GM23338 (cell line): ENCODE data around the gene GRIN2A. TPM values are rescaled to one million over a fixed set of nuclear protein-coding genes. Genes with fewer than 3 reads are reported as not detected.

Source experiments
- ATAC-seq: fragments of 200-7000 bp; cut with Tn5 transposase; 3 replicates; pipeline ENCODE4 v1.9.1; 2020
- DNase-seq: peaks from one replicate; pipeline ENCODE4 v3.0.0-alpha.2; 2015; ENCODE audit warnings: low spot score
- H2AFZ ChIP-seq: fragments of 200-600 bp; sonication (generic); 2 replicates; pipeline ENCODE4 v1.8.0; 2016; ENCODE audit warnings: antibody characterized with exemption, mild to moderate bottlenecking, moderate library complexity
- H3F3A ChIP-seq: fragments of 200-600 bp; sonication (generic); replicated peaks from 2 replicates; pipeline ENCODE4 v1.8.0; 2017; ENCODE audit warnings: antibody characterized with exemption, mixed run types, low read depth
- H3K27ac ChIP-seq: fragments of 200-600 bp; sonication (generic); 2 replicates; pipeline ENCODE4 v1.6.1; 2016; ENCODE audit warnings: low read depth
- H3K27me3 ChIP-seq: fragments of 200-600 bp; sonication (generic); 2 replicates; pipeline ENCODE4 v1.8.0; 2016; ENCODE audit warnings: mild to moderate bottlenecking, mixed run types, moderate library complexity; ENCODE audit not compliant: insufficient read depth
- H3K36me3 ChIP-seq: fragments of 200-600 bp; sonication (generic); 2 replicates; pipeline ENCODE4 v1.8.0; 2016; ENCODE audit warnings: mild to moderate bottlenecking; ENCODE audit not compliant: insufficient read depth
- H3K4me1 ChIP-seq: fragments of 200-600 bp; sonication (generic); 2 replicates; pipeline ENCODE4 v1.8.0; 2016; ENCODE audit warnings: mild to moderate bottlenecking, moderate library complexity; ENCODE audit not compliant: insufficient read depth
- H3K4me2 ChIP-seq: fragments of 200-600 bp; sonication (generic); 2 replicates; pipeline ENCODE4 v1.7.1; 2017; ENCODE audit warnings: mixed run types
- H3K4me3 ChIP-seq: fragments of 200-600 bp; sonication (generic); 2 replicates; pipeline ENCODE4 v1.6.1; 2016; ENCODE audit warnings: mixed run types
- H3K79me2 ChIP-seq: fragments of 200-600 bp; sonication (generic); replicated peaks from 2 replicates; pipeline ENCODE4 v1.8.0; 2017; ENCODE audit warnings: mild to moderate bottlenecking; ENCODE audit not compliant: insufficient read depth
- H3K9me2 ChIP-seq: fragments of 200-600 bp; sonication (generic); 2 replicates; pipeline ENCODE4 v1.8.0; 2017; ENCODE audit not compliant: insufficient read depth
- H4K20me1 ChIP-seq: fragments of 200-600 bp; sonication (generic); replicated peaks from 2 replicates; pipeline ENCODE4 v1.8.0; 2017; ENCODE audit warnings: mild to moderate bottlenecking; ENCODE audit not compliant: insufficient read depth
- H3K27ac Mint-ChIP-seq: 2 replicates; pipeline ENCODE4 v1.8.0; 2020; ENCODE audit warnings: inconsistent platforms, mild to moderate bottlenecking, moderate library complexity, mixed read lengths
- H3K27me3 Mint-ChIP-seq: 3 replicates; pipeline ENCODE4 v1.8.0; 2022; ENCODE audit warnings: low read depth, mild to moderate bottlenecking, moderate library complexity, mixed read lengths, inconsistent platforms; ENCODE audit not compliant: insufficient read depth, poor library complexity
- H3K36me3 Mint-ChIP-seq: 3 replicates; pipeline ENCODE4 v1.8.0; 2021; ENCODE audit warnings: low read depth, mild to moderate bottlenecking, inconsistent platforms, moderate library complexity, mixed read lengths
- H3K4me1 Mint-ChIP-seq: 3 replicates; pipeline ENCODE4 v1.8.0; 2020; ENCODE audit warnings: mild to moderate bottlenecking, inconsistent platforms, mixed read lengths
- H3K4me3 Mint-ChIP-seq: 3 replicates; pipeline ENCODE4 v1.8.0; 2021; ENCODE audit warnings: moderate library complexity, mild to moderate bottlenecking, inconsistent platforms, mixed read lengths
- H3K9me3 Mint-ChIP-seq: 3 replicates; pipeline ENCODE4 v1.8.0; 2020; ENCODE audit warnings: moderate library complexity, mild to moderate bottlenecking, inconsistent platforms, mixed read lengths
- CREB1 ChIP-seq: fragments of 250-450 bp; sonication (Bioruptor Pico); IDR thresholded peaks from 2 replicates; pipeline ENCODE4 v1.5.0; 2020; ENCODE audit warnings: low read depth, mild to moderate bottlenecking, moderate library complexity
- NANOG ChIP-seq: IDR thresholded peaks from 2 replicates; pipeline ENCODE4 v1.6.1; 2016; ENCODE audit warnings: antibody characterized with exemption, borderline replicate concordance
- POLR2AphosphoS5 ChIP-seq: IDR thresholded peaks from 2 replicates; pipeline ENCODE4 v1.6.1; 2016; ENCODE audit warnings: antibody characterized with exemption, low read depth
- STAT1 ChIP-seq: IDR thresholded peaks from one replicate; pipeline ENCODE4 v1.6.1; 2016; ENCODE audit warnings: antibody characterized with exemption; ENCODE audit not compliant: unreplicated experiment
- ZNF114 ChIP-seq: fragments of 250-450 bp; sonication (Bioruptor Pico); IDR thresholded peaks from 2 replicates; pipeline ENCODE4 v1.5.0; 2020; ENCODE audit warnings: mild to moderate bottlenecking, moderate library complexity
- polyA plus RNA-seq: library from polyadenylated mRNA; unstranded; fragments of >200 nt; fragmentation: Nextera tagmentation; extraction: Ambion mirVana; gene quantifications from 2 replicates; pipeline ENCODE4 v1.2.1, GENCODE V29; 2016
- total RNA-seq: library from RNA; depleted of rRNA; stranded (reverse); fragments of >200 nt; shearing (Covaris generic); gene quantifications from 2 replicates; pipeline ENCODE4 v1.2.3, GENCODE V29; 2014
- TF ChIP-seq, protein P1 (sequence below): IDR thresholded peaks from one replicate; pipeline ENCODE4 v1.6.1; 2018; ENCODE audit warnings: antibody characterized with exemption; ENCODE audit not compliant: unreplicated experiment
- TF ChIP-seq, protein P2 (sequence below): IDR thresholded peaks from 2 replicates; pipeline ENCODE4 v1.6.1; 2016; ENCODE audit warnings: antibody characterized with exemption
- TF ChIP-seq, protein P3 (sequence below): fragments of 250-450 bp; sonication (Bioruptor Pico); IDR thresholded peaks from 2 replicates; pipeline ENCODE4 v1.5.0; 2020; ENCODE audit warnings: mild to moderate bottlenecking, moderate library complexity

GRIN2A gene
- total and polyA plus RNA-seq, 2 experiments from 2014 or later, result 0.89 to 5.1 TPM

DNA sequence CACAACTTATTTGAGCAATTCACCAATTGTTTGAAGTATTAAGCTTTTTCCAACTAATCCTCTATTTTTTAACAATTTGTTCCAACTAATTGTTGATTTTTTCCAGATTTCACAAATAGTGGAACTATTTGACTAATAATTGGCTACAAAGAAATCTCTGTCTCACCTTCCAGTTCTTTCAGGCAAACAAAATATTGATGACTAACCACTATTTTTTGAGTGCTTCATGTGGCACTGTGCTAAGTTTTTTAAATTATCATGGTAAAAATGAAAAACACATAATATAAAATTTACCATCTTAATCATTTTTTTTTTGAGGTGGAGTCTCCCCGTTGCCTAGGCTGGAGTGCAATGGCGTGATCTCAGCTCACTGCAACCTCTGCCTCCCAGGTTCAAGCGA, 24.6 kb upstream of the GRIN2A start:
- Mint-ChIP-seq H3K9me3 (peaks cover 12% of the 10 kb centered on the region; the same call in 2 of the 3 replicates), H3K36me3 (peaks cover 3% of the 10 kb centered on the region; the same call in 1 of the 3 replicates), H3K27ac (no peak overlapping the region), H3K27me3 (peaks cover 8% of the 10 kb centered on the region), H3K4me3 (no peak overlapping the region), H3K4me1 (0 out of 3 replicates have a peak, but pooled peaks cover 2% of the 10 kb centered on the region)
- DNase-seq (no peak), ATAC-seq (no peak)
- no peaks in the 10 kb centered on the region for H4K20me1 ChIP-seq
- no peaks in the 10 kb centered on the region for H3K27me3 ChIP-seq
- H3K4me3 ChIP-seq, result no peak overlapping the region
- no peak overlapping the region for H2AFZ ChIP-seq
- TF ChIP-seq, protein P1, sequence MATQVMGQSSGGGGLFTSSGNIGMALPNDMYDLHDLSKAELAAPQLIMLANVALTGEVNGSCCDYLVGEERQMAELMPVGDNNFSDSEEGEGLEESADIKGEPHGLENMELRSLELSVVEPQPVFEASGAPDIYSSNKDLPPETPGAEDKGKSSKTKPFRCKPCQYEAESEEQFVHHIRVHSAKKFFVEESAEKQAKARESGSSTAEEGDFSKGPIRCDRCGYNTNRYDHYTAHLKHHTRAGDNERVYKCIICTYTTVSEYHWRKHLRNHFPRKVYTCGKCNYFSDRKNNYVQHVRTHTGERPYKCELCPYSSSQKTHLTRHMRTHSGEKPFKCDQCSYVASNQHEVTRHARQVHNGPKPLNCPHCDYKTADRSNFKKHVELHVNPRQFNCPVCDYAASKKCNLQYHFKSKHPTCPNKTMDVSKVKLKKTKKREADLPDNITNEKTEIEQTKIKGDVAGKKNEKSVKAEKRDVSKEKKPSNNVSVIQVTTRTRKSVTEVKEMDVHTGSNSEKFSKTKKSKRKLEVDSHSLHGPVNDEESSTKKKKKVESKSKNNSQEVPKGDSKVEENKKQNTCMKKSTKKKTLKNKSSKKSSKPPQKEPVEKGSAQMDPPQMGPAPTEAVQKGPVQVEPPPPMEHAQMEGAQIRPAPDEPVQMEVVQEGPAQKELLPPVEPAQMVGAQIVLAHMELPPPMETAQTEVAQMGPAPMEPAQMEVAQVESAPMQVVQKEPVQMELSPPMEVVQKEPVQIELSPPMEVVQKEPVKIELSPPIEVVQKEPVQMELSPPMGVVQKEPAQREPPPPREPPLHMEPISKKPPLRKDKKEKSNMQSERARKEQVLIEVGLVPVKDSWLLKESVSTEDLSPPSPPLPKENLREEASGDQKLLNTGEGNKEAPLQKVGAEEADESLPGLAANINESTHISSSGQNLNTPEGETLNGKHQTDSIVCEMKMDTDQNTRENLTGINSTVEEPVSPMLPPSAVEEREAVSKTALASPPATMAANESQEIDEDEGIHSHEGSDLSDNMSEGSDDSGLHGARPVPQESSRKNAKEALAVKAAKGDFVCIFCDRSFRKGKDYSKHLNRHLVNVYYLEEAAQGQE, result no peak
- TF ChIP-seq NANOG (no peak), ZNF114 (CRISPR knock-in tag) (no peak), STAT1 (no peak), POLR2AphosphoS5 (no peak), CREB1 (CRISPR knock-in tag) (no peak)
- TF ChIP-seq, protein P2, sequence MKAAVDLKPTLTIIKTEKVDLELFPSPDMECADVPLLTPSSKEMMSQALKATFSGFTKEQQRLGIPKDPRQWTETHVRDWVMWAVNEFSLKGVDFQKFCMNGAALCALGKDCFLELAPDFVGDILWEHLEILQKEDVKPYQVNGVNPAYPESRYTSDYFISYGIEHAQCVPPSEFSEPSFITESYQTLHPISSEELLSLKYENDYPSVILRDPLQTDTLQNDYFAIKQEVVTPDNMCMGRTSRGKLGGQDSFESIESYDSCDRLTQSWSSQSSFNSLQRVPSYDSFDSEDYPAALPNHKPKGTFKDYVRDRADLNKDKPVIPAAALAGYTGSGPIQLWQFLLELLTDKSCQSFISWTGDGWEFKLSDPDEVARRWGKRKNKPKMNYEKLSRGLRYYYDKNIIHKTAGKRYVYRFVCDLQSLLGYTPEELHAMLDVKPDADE, result no peak
- TF ChIP-seq, protein P3, sequence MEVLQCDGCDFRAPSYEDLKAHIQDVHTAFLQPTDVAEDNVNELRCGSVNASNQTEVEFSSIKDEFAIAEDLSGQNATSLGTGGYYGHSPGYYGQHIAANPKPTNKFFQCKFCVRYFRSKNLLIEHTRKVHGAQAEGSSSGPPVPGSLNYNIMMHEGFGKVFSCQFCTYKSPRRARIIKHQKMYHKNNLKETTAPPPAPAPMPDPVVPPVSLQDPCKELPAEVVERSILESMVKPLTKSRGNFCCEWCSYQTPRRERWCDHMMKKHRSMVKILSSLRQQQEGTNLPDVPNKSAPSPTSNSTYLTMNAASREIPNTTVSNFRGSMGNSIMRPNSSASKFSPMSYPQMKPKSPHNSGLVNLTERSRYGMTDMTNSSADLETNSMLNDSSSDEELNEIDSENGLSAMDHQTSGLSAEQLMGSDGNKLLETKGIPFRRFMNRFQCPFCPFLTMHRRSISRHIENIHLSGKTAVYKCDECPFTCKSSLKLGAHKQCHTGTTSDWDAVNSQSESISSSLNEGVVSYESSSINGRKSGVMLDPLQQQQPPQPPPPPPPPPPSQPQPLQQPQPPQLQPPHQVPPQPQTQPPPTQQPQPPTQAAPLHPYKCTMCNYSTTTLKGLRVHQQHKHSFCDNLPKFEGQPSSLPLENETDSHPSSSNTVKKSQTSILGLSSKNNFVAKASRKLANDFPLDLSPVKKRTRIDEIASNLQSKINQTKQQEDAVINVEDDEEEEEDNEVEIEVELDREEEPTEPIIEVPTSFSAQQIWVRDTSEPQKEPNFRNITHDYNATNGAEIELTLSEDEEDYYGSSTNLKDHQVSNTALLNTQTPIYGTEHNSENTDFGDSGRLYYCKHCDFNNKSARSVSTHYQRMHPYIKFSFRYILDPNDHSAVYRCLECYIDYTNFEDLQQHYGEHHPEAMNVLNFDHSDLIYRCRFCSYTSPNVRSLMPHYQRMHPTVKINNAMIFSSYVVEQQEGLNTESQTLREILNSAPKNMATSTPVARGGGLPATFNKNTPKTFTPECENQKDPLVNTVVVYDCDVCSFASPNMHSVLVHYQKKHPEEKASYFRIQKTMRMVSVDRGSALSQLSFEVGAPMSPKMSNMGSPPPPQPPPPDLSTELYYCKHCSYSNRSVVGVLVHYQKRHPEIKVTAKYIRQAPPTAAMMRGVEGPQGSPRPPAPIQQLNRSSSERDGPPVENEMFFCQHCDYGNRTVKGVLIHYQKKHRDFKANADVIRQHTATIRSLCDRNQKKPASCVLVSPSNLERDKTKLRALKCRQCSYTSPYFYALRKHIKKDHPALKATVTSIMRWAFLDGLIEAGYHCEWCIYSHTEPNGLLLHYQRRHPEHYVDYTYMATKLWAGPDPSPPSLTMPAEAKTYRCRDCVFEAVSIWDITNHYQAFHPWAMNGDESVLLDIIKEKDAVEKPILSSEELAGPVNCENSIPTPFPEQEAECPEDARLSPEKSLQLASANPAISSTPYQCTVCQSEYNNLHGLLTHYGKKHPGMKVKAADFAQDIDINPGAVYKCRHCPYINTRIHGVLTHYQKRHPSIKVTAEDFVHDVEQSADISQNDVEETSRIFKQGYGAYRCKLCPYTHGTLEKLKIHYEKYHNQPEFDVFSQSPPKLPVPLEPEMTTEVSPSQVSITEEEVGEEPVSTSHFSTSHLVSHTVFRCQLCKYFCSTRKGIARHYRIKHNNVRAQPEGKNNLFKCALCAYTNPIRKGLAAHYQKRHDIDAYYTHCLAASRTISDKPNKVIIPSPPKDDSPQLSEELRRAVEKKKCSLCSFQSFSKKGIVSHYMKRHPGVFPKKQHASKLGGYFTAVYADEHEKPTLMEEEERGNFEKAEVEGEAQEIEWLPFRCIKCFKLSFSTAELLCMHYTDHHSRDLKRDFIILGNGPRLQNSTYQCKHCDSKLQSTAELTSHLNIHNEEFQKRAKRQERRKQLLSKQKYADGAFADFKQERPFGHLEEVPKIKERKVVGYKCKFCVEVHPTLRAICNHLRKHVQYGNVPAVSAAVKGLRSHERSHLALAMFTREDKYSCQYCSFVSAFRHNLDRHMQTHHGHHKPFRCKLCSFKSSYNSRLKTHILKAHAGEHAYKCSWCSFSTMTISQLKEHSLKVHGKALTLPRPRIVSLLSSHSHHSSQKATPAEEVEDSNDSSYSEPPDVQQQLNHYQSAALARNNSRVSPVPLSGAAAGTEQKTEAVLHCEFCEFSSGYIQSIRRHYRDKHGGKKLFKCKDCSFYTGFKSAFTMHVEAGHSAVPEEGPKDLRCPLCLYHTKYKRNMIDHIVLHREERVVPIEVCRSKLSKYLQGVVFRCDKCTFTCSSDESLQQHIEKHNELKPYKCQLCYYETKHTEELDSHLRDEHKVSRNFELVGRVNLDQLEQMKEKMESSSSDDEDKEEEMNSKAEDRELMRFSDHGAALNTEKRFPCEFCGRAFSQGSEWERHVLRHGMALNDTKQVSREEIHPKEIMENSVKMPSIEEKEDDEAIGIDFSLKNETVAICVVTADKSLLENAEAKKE (CRISPR knock-in tag), result no peak
- H3K27ac ChIP-seq, result no peak overlapping the region
- H3K79me2 ChIP-seq, result no peaks in the 10 kb centered on the region
- H3K9me2 ChIP-seq, result no peaks in the 10 kb centered on the region; the same call in 1 of the 2 replicates
- no peaks in the 10 kb centered on the region for H3F3A ChIP-seq
- H3K36me3 ChIP-seq, result no peaks in the 10 kb centered on the region
- no peak overlapping the region for H3K4me2 ChIP-seq
- no peaks in the 10 kb centered on the region for H3K4me1 ChIP-seq
